ENCODE measurements around the gene BRI3BP.

The BRI3BP gene

DNA sequence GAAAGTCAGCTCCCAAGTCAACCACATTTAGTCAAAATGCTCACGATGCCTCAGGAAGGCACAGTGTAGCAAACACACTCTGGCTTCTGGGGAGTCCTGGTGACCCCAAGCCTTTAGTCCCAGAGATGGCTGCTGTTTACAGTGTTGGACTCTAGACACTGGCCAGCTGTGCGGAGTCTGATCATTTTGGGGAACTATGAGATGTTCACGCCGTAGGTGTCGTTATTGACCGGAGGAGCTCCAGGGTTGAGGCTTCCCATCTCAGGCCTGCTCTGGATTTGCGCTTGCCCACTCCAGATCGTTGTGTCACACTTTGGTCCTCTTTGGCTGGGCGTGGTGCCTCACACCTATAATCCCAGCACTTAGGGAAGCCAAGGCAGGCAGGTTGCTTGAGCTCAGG lies 27.7 kb downstream of the BRI3BP start:
- DNase-seq (ENCODE audit: low read depth) = no peak
- TF ChIP-seq, protein P1, sequence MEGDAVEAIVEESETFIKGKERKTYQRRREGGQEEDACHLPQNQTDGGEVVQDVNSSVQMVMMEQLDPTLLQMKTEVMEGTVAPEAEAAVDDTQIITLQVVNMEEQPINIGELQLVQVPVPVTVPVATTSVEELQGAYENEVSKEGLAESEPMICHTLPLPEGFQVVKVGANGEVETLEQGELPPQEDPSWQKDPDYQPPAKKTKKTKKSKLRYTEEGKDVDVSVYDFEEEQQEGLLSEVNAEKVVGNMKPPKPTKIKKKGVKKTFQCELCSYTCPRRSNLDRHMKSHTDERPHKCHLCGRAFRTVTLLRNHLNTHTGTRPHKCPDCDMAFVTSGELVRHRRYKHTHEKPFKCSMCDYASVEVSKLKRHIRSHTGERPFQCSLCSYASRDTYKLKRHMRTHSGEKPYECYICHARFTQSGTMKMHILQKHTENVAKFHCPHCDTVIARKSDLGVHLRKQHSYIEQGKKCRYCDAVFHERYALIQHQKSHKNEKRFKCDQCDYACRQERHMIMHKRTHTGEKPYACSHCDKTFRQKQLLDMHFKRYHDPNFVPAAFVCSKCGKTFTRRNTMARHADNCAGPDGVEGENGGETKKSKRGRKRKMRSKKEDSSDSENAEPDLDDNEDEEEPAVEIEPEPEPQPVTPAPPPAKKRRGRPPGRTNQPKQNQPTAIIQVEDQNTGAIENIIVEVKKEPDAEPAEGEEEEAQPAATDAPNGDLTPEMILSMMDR (IDR thresholded peaks at IDR 0.05; ENCODE audit: insufficient read depth, low read depth, low read length, missing control alignments) = no peak
- no peak overlapping the region for H3K4me3 ChIP-seq (ENCODE audit: low read depth, low read length)

DNA sequence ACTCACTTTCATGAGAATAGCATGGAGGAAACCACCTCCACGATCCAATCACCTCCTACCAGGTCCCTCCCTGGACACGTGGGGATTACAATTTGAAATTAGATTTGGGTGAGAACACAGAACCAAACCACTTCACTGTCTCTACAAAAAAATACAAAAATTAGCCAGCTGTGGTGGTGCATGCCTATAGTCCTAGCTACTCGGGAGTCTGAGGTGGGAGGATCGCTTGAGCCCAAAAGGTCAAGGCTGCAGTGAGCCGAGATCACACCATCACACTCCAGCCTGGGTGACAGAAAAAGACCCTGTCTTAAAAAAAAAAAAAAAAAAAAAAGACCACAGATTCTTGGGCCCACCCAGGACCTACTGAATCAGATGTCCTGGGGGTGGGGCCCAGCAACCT lies 28.3 kb downstream of the BRI3BP start:
- H3K4me3 ChIP-seq (ENCODE audit: low read depth, low read length) = no peak overlapping the region
- DNase-seq (ENCODE audit: low read depth) = no peak
- TF ChIP-seq, protein P1 (IDR thresholded peaks at IDR 0.05; ENCODE audit: insufficient read depth, low read depth, low read length, missing control alignments) = no peak

DNA sequence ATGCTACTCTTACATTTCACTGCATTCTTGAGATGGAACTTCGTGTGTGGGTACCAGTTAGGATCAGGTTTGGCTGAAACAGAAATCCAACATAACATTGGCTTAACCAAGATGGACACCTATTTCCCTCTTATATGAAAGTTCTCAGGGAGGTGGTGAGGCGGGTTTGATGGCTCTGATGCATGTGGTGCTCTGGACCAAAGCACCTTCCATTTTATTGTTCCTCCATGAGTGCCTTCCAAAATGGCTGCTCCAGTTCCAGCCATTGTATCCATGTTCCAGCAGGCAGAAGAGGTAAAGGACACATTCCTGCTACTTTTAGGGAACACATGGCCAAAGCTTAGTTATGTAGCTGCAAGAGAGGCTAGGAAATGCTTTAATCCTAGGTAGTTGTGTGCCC lies 29.6 kb downstream of the BRI3BP start:
- DNase-seq (ENCODE audit: low read depth) = no peak
- no peak overlapping the region for H3K4me3 ChIP-seq (ENCODE audit: low read depth, low read length)
- TF ChIP-seq, protein P1 (IDR thresholded peaks at IDR 0.05; ENCODE audit: insufficient read depth, low read depth, low read length, missing control alignments) = no peak

DNA sequence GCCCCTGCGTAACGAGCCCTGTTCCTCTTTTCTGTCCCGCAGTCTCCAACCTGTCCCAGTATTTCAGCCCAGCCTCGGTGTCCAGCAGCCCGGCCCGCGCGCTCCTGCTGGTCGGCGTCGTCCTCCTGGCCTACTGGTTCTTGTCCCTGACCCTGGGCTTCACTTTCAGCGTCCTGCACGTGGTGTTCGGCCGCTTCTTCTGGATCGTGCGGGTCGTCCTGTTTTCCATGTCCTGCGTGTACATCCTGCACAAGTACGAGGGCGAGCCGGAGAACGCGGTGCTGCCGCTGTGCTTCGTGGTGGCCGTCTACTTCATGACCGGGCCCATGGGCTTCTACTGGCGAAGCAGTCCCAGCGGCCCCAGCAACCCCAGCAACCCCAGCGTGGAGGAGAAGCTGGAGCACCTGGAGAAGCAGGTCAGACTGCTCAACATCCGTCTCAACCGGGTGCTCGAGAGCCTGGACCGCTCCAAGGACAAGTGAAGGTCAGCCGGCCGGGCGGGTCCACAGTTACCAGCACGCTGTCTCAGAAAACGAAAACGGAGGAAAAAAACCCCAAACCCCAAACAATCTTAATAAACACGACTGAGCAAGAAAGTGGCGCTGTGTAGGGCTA lies 31.6 kb downstream of the BRI3BP start:
- DNase-seq (ENCODE audit: low read depth) = no peak
- H3K4me3 ChIP-seq (ENCODE audit: low read depth, low read length) = no peak overlapping the region
- TF ChIP-seq, protein P1 (IDR thresholded peaks at IDR 0.05; ENCODE audit: insufficient read depth, low read depth, low read length, missing control alignments) = no peak

DNA sequence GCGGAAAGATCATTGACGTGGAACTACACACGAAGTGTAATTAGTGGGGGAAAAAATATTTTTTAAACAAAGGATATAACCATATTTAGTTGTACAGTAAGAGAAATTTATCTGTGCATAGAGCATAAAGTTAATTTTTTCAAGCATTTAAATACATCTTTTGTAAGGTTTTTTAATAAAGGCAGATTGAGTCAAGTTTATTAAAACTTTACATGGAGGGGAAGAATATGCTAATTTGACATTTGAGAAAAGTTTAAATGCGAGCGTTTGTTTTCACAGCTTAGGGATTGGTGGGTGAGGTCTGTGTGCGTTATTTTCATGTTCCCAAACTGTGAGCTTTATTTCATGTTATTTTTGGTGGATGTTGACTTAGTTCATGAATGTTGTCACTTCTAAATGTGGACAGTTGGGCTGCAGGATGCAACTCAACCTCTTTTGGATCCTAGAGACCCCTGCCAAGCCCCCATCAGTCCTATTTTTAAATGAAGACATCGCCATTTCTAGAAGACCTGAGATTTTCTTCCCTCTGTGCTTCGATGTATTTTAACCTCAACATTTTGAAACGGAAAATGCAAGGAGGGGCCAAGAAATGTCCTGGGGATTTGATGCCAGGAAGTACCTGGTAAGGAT lies 32.3 kb downstream of the BRI3BP start:
- DNase-seq (ENCODE audit: low read depth) = no peak
- no peak overlapping the region for H3K4me3 ChIP-seq (ENCODE audit: low read depth, low read length)
- TF ChIP-seq, protein P1 (IDR thresholded peaks at IDR 0.05; ENCODE audit: insufficient read depth, low read depth, low read length, missing control alignments) = no peak

DNA sequence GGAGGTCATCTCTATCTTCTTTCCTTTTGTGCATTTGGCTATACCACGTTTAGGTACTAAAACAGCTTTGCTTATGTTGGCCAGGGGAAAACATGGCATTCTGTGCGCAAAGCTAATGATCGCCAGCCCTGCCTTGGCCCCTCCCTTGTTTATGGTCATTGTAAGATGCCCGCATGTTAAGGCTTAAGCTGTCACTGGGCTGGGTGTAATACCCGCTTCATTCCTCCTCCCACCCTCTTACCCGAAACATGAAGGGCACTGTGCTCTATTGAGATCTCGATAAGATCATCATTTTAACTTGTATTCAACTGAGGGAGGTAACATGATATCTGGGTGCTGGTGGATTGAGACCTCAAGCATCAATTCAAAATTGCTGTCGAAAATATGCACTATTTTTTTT lies 34.7 kb downstream of the BRI3BP start:
- no peak for DNase-seq (ENCODE audit: low read depth)
- TF ChIP-seq, protein P1 (IDR thresholded peaks at IDR 0.05; ENCODE audit: insufficient read depth, low read depth, low read length, missing control alignments) = no peak
- no peak overlapping the region for H3K4me3 ChIP-seq (ENCODE audit: low read depth, low read length)
